EL (cell line): ENCODE measurements around the gene BCAP29.

ENCODE experiments used
- DNase-seq: peaks from one replicate; pipeline ENCODE4 v3.0.0-alpha.2; 2016

Gene BCAP29

DNA sequence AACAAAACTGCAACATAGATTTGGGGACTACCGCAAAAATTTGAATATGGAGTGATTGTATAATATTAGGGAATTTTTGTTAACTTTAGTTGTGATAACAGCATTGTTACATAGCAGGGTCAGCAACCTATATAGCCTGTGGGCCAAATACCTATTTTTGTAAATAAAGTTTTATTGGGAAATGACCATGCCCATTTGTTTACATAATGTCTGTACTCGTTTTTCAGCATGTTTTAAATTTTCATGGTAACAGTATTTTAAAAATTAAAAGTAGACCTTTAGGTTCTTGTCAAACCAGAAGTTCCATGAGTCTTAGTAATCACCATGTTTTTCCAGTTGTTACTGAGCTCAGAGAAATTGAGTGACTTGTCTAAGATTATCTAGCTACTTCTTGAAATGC is 4.7 kb downstream of the BCAP29 start:
- no peak for DNase-seq

DNA sequence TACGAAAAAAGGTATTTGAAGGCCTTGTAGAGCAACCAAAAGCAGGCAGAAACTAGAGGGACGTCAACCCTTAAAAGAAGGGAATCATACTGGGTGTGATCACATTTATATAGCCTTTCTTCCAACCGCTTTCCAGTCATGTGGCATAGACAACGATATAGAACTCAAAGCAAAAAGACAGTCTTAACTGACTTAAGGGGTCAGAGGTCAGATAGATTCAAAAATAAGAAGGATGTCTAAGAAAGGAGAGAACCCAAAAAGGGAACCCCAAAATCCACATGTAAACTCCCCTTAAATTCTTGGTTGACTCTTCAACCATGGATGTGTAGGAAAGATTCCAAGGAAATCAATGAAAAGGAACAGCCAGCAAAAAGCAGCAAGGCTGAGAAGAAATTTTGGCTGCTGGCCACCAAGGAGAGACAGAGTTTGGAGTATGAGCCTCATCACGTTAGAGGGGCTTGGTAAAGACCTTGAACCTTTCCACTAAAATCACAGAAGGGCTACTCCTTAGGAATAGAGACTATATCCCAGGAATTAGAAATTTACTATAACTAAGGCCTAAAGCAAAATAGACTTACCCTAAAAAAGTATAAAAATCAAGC is 8.6 kb downstream of the BCAP29 start:
- no peak for DNase-seq

DNA sequence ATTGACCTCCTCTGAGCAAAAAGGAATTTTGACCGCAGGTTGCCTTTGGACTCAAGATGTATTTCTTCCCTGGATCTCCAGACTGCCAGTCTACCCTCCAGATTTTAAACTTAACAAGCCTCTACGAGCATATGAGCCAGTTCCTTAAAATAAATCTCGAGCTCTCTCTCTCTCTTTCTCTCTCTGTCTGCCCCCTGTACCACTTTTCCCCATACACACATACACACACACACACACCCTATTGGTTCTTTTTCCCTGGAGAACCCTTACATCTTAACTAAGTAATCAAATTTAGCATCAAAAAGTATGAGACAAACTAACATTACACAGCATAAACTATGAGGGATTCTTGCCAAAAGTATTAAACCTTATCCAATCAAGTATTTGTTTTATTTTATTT is 11.4 kb downstream of the BCAP29 start:
- DNase-seq: no peak

DNA sequence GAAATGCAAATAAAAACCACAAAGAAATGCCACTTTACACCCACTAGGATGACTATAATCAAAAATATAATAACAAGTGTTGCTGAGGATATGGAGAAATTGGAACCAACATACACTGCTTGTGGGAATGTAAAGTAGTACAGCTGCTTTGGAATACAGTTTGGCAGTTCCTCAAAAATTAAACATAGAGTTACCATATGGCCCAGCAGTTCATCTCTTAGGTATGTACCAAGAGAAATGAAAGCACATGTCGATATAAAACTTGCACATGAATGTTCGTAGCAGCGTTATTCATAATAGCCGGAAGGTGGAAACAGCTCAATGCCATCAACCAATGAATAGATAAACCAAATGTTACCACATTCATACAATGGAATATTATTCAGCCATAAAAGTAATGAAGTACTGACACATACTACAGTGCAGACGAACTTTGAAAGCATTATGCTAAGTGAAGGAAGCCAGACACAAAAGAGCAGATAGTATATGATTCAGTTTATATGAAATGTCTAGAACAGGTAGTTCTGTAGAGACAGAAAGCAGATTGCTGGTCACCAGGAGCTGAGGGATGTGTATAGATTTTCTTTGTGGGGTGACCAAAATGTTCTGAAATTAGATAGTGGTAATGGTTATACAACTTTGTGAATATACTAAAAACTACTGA is 12.4 kb downstream of the BCAP29 start:
- peak; percentile 66 for DNase-seq

DNA sequence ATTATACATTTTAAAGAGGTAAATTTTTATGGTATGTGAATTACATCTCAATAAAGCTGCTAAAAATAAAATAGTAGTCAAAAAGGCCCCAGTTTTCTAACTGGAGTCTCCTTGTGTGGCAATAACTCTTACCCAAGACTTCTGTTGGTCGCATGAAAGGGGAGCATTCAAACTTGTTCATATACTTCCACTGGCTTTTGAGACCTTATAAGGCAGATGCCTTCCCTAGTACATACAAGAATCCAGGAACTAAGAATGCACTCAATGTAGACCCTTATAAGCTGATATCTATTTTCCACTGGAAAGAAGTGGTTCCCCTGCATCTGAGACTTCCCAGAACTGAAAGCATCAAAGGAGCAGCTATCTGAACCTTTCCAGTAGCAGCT is 13.0 kb downstream of the BCAP29 start:
- no peak for DNase-seq

DNA sequence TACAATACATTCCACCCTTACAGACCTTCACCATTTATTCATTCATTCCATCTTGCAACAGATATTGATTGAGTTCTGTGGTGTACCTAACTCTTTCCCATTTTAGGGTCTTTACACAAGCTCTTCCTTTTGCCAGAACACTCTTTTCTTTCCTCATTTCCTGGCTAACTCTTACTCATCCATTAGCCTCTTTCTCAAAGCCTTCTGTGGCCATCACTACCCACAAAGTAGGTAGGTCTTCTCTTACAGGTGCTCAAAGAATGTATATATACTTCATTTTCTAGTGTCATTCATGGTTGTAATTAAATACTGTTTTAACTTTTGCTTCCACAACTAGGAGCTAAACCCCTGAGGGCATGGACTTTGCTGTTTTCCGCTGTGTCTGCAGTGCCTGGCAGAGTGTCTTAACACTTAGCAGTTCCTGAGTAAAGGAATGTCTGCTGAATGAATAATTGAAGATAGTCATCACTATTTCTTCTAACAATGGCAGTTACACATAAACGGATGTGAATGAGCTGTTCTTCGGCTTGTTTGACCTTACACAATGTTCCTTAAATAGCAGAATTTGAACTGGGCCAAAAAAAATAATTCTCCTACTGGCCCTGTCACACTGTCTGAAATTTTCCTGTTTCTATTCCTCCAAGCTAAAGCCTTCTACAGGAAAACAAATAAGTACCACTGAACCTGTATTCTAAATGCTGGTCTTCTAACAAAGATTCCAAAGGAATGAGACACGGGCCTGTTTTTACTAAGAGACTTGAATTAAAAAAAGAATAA is 15.1 kb downstream of the BCAP29 start:
- DNase-seq: peak; percentile 89

DNA sequence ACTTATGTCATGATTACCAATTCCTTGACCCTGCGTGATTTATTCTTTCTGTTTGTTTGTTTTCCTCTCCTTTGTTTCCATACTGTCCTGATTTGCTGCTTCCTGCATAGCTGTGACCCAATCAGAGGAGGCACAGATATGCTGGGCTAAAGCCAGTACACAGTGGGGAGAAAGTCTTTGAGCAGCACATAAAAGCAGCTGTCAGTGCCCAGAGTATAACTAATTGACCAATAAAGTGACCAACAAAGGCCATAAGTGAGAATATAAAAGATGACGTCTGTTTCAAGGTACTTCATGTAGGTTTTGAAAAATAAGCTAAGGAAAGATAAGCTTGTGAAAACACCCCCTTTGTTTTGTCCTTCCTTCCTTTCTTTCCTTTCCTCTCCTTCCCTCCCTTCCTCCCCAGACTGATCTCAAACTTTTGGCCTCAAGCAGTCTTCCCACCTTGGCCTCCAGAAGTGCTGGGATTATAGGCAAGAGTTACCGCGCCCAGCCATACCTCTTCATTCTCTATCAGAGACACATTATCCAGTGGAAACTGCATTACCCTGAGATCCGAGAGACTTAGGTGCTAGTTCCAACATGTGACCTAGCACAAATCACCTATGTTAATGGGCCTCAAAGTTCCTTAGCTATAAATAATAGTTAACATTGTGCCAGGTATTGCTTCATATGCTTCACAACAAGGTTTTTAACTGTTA is 17.0 kb downstream of the BCAP29 start:
- no peak for DNase-seq

DNA sequence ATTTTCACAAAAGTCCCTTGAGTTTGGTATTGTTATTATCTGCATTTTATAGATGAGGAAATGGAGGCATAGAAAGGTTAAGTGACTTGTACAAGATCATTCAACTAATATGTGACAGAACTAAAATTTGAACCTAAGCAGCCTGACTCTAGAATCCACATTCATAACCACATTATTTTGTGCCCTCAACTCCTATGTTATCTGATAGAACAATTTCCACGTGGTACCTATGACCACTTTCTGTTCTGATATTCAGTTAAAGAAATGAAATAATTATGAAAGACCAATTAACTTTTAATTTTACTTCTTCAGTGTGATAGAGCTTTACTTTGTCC is 17.5 kb downstream of the BCAP29 start:
- DNase-seq: no peak

DNA sequence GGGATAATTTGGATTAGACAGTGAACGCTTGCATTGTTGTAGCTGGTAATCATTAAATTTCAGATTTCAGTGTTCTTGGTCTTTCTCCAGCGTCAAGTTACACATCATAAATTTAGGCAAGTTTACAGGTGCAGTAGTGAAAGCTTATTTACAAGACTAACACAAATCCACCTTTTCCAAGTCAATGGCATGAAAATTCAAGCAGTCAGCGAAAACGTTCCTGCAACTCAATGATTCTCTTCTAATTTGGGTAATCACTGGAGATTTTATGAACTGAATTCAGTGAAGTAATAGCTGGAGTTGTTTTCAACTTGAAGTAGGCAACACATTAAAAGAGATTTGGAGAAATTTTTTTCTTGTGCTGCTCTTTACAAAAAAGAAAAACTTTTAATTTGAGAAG is 17.9 kb downstream of the BCAP29 start:
- DNase-seq: no peak

DNA sequence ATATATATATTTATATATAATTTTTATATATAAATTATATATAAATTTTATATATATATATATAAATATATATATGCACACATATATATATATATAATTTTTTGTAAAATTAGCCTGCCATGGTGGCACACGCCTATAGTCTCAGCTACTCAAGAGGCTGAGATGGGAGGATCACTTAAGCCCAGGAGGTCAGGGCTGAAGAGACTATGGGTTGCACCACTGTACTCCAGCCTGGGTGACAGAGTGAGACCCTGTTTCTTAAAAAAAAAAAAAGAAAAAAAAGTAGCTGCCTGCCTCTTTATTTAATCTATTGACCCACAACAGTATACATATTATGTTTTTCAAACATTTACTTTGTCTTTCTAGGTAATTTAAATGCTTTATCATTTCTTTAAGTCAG is 19.2 kb downstream of the BCAP29 start:
- DNase-seq: no peak

DNA sequence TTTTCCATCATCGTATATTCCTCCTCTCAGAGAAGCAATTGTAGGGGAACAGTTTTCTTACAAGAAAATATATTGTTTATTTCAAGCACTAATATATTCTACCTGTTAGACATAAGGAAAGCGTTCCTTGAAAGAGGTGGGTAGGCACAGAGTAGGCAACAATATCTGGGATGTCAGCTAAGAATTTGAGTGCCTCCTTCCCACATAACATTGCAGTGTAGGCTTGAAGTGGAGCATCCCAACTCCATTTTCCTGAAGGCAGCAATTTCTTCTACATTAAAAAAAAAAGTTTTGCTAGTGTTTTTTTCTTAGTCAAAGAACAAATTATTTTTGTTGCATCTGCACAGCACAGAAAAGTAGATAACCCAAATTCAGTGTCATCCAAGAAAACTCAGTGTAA is 20.8 kb downstream of the BCAP29 start:
- no peak for DNase-seq

DNA sequence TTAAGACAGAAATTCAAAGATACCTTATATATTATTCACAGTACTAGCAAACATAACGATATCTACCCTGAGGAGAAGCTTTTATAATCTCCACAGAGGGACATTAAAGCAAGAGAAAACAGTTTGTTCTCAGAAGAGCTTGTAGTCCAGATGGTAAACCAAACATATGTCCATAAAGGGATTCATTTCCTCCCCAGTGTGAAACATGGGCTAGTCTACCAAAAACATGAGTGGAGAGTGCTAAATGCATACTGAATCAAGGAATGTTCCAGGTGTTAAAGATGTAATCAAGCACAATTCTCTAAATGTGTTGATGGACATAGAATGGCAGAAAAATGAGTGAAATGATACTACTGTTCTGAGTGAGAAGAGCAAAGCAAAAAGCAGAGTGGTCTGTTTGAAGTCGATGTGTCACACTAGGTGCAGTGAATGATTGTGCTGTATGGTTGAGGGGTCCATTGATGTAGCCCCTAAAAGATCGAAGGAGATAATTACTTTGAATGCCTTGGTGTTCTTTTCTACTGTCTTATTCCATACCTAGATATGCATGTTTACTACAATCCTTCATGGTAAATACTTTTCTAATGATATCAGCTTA is 25.3 kb downstream of the BCAP29 start:
- DNase-seq: no peak

DNA sequence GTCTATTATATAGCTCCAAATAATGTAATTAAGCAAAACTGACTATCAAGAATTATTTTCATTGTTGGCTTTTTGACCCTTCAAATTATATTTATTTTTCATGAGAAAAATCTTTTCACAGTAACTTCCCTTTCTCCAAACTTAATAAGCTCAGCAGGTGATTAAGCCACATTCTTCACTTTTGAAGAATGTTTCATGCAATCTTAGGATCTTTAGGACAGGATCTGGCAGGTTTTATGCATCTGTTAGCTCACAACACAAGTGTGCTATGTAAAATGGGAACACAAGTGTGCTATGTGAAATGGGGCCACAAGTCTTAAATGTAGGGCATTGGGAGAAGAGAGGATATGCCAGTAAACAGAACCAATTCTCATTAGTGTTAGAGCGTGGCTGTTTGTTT is 26.3 kb downstream of the BCAP29 start:
- DNase-seq: no peak

DNA sequence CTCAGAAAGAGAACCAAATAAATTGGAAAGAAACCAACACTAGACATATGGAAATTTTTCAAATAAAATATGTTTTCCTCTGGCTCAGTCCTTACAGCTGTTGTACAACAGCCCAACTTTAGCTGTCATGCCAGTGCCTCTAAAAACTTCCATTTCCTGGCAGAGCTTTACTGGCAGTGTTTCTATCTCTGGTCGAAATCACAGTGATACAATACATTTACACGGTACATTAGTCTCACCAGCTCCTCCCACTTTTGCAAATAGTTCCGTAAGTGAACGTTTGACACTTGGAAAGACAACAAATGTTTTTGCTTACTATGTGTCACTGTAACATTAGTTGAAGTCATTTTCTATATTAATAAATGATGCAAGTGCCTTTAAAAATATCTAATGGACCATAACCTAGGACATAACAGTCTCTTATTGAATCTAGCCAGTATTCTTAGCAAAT is 29.8 kb downstream of the BCAP29 start:
- DNase-seq: no peak

DNA sequence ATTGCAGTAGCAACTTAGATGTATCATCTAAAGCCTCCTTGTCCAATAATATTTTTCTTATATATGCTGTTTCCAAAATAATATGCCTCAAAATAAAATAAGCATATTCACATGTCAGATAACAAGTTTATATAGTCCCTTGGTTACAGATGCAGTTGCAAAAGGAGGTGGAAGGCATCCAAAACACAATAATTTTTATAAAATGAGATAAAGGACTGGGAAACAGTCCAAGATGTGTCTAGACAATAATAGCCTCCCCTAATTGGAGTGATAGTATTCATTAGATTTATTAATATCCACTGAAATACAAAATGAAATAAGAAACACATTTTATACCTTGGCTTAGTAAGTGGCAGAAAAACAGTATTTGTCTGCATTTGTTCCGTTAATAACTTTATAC is 30.3 kb downstream of the BCAP29 start:
- no peak for DNase-seq

DNA sequence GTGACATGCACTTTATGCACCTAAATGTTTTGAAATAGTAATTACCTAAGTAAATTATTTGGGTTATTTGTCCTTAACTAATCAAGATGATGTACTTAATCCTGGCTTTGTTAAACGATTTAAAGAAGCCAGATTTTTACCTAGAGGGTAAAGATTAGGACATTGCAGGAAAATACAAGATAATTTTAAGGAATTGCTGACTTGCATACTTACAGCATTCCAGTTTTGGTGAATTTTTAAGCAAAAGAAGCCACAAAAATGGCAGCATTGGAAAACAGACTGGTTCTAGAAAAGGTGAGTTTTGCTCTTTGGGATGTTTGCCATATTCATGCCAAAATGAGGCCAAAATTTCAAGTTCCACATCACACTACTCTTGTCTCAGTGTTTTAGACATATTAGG is 33.4 kb downstream of the BCAP29 start:
- no peak for DNase-seq

DNA sequence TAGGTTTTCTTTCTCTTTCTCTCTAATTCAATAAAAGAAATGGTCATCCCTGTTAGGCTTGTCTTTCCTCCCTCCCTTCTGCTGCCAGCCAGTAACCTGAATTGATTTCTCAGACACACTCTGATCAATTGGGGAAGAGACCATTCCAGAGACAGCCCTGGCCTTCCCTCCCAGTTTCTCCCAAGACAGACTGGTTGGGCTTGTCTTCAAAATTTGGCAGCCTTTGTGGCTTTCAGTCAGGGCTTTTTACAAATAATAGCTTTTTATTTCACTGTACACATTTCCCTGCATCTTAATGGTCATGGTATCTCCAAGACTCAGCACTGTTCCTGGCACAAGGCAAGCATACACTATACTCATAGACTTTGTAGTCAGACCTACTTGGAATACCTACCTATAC is 33.9 kb downstream of the BCAP29 start:
- DNase-seq: no peak

DNA sequence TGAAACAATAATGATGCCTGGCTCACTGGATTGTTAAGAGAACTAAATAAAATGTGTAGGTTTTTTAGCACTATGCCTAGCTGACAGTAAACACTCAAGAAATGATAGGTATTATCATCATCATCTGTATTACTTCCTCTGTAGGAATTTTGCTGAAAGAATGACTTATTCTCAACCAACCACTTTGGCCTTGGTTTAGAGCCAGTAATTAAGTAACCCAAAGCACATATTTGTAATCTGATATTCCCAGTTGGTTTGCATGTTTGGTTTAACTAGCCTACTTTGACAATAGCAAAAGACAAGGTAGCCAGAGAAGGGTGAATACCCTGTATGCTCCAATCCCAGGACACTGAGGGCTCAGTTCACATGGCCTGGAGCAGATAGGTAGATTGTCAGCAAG is 34.4 kb downstream of the BCAP29 start:
- DNase-seq: peak; percentile 70

DNA sequence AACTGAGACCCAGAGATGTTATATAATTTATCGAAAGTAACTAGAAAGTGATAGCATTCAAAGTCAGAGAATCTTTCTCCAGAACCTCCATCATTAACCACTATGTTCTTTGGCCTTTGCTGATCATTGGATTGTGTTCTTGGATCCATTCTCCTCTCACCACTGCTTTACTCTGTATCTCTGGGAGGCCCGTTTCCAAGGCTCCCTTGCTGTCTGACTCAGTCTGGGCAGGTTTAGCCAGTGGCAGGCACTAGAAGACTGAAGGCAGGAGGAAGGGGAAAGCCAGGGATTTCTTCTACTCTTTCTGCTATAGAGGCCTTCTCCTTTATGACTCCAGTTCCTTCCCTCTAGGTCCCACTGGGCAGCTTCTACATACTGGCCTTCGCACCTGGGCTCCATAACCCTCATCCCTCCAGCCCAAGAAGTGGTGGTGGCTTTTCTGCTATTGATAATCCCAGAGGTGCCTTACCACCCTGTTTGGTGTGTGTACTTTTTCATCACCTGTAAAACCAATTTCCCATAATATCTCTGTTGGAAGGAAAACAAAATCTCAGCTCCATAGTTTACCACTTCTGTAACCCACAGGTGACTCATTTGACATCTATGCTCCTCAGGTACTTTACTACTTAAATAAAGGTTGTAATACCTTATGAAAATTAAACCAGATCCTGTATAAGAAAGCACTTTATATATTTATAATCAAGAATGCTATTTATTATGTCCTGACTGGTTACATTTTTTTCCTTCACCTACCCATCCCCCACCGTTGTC is 36.0 kb downstream of the BCAP29 start:
- DNase-seq: no peak

DNA sequence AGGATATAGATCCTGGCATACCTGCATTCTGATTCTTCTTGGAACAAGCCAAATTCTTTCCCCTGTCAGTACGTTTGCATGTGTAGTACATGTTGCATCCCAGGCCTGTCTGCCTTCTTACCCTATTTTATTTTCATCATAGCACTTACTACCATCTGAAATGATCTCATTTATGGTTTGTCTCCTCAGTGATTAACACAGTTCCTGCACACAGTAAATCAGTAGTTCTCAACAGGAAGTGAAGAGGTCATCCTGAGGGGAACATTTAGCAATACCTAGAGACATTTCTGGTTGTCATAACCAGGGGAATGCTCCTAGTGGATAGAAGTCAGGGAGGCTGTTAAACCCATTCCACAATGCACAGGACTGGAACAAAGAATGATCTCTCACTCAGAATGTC is 42.4 kb downstream of the BCAP29 start:
- peak; percentile 72 for DNase-seq

DNA sequence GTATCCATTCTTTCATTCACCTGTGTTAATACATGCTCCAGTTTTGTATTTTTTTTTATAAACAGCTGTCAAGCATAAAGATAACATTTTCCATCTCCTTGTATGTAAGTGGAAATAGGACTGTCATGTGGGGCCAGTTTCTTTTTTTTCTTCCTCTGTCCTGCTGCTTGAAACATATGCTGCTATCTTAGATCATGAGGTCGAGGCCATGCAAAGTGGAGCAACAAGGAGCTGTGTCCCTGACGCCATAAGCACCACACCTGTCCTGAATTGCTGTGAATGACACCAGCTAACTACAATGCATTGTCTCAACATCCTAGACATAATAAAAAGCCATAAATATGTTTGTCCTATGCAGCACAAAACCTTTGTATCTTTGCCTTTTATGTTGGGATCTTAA is 42.8 kb downstream of the BCAP29 start:
- no peak for DNase-seq

DNA sequence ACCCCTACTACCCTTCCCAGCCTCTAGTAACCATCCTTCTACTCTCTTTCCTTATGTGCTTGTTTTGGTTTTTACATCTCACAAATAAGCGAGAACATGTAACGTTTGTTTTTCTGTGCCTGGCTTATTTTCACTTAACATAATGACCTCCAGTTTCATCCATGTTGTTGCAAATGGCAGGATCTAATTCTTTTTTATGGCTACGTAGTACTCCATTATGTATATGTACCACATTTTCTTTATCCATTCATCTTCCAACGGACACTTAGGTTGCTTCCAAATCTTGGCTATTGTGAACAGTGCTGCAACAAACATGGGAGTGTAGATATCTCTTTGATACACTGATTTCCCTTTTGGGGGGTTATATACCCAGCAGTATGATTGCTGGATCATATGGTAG is 47.0 kb downstream of the BCAP29 start:
- DNase-seq: no peak
